ENCODE measurements around the gene PRR5.
"Not testable (repeated sequence)": the region's sequence is repeated elsewhere in the genome, so short reads cannot be mapped to it uniquely, and the experiment has no call there.

The PRR5 gene

DNA sequence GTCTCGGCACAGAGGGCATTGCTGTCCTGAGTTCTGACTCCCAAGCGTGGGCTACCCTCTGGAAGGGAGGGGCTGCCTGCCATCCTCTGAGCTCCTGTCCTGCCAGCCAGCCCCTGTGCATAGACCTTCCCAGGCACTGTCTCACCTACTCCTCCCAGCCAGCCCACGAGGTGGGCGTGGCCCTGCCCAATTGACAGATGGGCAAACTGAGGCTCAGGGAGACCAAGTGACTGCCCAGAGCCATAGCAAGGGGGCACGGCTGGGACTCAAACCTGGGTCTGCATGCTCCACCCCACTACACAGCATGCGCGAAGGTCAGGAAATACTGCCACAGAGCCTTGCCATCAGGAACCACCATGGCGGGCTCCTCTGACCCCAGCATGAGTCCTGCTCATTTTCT is 29.4 kb upstream of the PRR5 start:
- TF ChIP-seq, protein P1, sequence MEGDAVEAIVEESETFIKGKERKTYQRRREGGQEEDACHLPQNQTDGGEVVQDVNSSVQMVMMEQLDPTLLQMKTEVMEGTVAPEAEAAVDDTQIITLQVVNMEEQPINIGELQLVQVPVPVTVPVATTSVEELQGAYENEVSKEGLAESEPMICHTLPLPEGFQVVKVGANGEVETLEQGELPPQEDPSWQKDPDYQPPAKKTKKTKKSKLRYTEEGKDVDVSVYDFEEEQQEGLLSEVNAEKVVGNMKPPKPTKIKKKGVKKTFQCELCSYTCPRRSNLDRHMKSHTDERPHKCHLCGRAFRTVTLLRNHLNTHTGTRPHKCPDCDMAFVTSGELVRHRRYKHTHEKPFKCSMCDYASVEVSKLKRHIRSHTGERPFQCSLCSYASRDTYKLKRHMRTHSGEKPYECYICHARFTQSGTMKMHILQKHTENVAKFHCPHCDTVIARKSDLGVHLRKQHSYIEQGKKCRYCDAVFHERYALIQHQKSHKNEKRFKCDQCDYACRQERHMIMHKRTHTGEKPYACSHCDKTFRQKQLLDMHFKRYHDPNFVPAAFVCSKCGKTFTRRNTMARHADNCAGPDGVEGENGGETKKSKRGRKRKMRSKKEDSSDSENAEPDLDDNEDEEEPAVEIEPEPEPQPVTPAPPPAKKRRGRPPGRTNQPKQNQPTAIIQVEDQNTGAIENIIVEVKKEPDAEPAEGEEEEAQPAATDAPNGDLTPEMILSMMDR (IDR thresholded peaks at IDR 0.05; ENCODE audit: borderline replicate concordance, control extremely low read depth, extremely low read depth, insufficient read depth, missing control alignments) = no peak
- in situ Hi-C loops (cut with MboI; ENCODE audit: low sequenced_read_pairs, unreplicated experiment) = no loop called here
- DNase-seq (ENCODE audit: low spot score) = no peak

DNA sequence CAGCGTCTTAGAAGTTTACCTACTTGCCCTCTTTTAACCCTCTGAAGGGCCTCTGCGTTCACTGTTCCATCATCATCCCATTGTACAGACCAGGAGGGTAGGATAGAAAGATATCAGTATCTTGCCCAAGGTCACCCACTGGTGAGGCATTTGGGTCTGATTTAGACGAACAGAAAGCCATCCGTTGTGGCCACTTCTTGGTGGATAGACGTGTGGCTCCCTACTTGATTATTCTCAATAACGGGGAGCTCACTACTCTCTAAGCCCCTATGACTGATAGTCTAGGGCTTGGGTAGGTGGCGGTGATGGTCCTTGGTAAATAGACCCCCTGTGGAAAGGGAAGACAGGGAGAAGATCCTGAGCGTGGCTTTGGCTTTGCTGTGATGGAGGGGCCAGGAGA is 28.6 kb upstream of the PRR5 start:
- TF ChIP-seq, protein P1 (IDR thresholded peaks at IDR 0.05; ENCODE audit: borderline replicate concordance, control extremely low read depth, extremely low read depth, insufficient read depth, missing control alignments) = no peak
- in situ Hi-C loops (cut with MboI; ENCODE audit: low sequenced_read_pairs, unreplicated experiment) = no loop called here
- DNase-seq (ENCODE audit: low spot score) = no peak

DNA sequence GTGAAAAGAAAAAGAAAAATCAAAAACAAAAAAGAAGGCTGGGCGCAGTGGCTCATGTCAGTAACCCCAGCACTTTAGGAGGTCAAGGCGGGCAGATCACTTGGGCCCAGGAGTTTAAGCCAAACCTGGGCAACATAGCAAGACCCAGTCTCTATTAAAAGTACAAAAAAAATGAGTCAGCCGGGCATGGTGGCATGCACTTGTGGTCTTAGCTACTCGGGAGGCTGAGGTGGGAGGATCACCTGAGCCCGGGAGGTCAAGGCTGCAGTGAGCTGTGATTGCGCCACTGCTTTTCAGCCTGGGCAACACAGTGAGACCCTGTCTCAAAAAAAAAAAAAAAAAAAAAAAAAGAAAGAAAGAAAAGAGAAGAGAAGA is 26.0 kb upstream of the PRR5 start:
- in situ Hi-C loops (cut with MboI; ENCODE audit: low sequenced_read_pairs, unreplicated experiment); DNase-seq (ENCODE audit: low spot score): not testable (repeated sequence)

DNA sequence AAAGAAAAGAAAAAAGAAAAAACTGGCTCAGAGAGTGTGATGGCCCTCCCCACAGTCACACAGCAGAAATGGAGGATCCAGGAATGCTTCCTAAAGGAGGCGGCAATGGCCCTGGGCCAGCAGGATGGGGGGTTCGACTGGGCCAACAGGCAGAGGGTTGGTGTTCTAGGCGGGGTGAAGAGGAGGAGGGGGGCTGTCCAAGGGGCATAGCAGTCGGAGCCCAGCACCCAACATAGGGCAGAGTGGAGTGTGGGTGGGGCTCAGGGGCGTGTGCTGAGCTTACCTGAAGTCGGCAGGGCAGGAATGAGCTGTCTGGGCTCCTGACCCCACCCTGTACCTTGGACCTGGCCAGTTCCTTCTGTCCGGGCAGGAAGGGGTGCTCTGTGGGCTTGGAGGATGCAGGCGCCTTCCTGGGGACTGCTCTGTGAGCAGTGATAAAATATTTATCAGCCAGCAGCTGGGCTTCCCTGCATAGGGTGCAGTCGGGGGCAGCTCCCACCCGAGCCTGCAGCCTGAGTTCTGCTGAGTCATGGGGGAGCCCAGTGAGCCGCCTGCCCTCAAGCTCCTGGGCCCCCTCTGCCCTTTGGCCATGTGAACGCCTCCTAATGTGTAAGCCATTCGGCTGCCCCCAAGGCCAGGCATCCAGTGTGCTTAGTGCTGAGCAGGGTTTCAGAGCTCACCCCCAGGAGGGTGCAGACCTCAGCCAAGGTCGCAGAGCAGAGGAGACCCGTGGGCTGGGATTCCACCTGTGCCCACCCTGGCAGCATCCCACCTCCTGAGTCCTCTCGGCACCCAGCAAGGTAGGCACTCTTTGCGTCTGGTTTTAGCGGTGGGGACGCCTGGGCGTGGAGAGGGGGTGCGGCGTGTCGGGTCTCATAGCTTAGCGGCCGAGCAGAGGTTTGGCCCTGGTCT is 25.3 kb upstream of the PRR5 start:
- TF ChIP-seq, protein P1 (IDR thresholded peaks at IDR 0.05; ENCODE audit: borderline replicate concordance, control extremely low read depth, extremely low read depth, insufficient read depth, missing control alignments) = no peak
- DNase-seq (ENCODE audit: low spot score) = no peak
- in situ Hi-C loops (cut with MboI; ENCODE audit: low sequenced_read_pairs, unreplicated experiment) = no loop called here

DNA sequence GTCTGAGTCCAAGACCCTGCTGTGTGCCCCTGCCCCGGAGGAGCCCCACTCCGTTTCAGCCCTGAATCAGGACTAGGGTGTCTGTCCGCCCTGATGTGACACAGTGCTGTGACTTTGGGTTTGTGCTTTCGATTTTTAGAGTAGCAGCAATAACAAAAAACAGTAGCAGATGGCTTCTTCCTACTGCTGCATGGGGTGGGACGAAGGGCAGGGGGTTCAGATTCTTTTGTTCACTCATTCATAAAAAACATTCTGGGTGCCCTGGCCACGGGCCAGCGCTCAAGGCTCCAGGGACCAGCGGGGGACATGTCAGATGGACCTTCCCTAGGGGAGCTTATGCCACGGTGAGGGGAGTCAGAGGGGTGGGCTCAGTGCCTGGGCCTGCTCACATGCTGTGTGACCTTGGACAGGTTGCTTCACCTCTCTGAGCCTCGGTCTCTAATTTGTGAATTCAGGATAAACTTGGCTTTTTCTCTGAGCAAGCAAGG is 24.6 kb upstream of the PRR5 start:
- DNase-seq (ENCODE audit: low spot score) = no peak
- in situ Hi-C loops (cut with MboI; ENCODE audit: low sequenced_read_pairs, unreplicated experiment) = no loop called here
- TF ChIP-seq, protein P1 (IDR thresholded peaks at IDR 0.05; ENCODE audit: borderline replicate concordance, control extremely low read depth, extremely low read depth, insufficient read depth, missing control alignments) = no peak

DNA sequence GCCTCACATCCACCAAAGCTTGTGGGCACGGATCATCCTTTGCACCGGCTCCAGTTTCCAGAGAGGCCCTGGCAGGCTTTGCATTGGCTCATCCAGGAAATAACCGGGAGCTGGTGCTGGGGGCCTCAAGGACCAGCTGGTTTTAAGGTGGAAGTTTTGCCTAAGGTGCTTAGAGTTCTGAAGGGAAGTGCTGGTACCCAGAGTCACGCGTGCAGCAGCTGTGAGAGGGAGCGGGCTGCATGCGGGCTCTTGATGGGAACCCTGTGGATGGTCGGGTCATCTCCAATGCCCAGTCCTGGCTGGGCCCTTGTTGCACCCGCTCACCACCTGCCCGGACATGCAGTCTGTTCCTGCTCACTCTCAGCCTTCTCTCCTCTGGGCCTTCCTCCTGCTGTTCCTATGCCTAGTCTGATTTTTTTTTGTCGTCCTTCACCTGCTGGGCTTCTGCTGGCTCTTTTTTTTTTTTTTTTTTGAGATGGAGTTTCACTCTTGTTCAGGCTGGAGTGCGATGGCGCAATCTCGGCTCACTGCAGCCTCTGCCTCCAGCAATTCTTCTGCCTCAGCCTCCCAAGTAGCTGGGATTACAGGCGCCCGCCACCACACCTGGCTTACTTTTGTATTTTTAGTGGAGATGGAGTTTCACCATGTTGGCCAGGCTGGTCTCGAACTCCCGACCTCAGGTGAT is 24.0 kb upstream of the PRR5 start:
- in situ Hi-C loops (cut with MboI; ENCODE audit: low sequenced_read_pairs, unreplicated experiment) = no loop called here
- DNase-seq (ENCODE audit: low spot score) = no peak
- TF ChIP-seq, protein P1 (IDR thresholded peaks at IDR 0.05; ENCODE audit: borderline replicate concordance, control extremely low read depth, extremely low read depth, insufficient read depth, missing control alignments) = no peak
